Left ventricle myocardium superior (tissue), 1 donor: ENCODE results near the gene GOLGA6A. TPM values are rescaled to one million over a fixed set of nuclear protein-coding genes. Genes with fewer than 3 reads are reported as not detected.

Experiments used
- total RNA-seq: library from RNA; stranded (reverse); fragmentation: NEBNext Ultra II Directional; extraction: Animal tissue kit (Norgen Biotek cat#: 25700); gene quantifications from one replicate; pipeline ENCODE4 v1.2.1, GENCODE V29; 2021
- donor health status: DM: no; HTN: yes; CAD: no; lungs with severe emphysema.

Gene GOLGA6A
- total RNA-seq, 1 donor from 2014 or later: not detected

Other genes starting within 250 kb of the GOLGA6A start
- gene TBC1D21, start 209.0 kb downstream of the GOLGA6A start, total RNA-seq: not detected
- 12.9 TPM for gene LOXL1, start 156.1 kb downstream of the GOLGA6A start, total RNA-seq
- 26.9 TPM for gene STOML1, start 90.3 kb downstream of the GOLGA6A start, total RNA-seq
- gene PML, start 87.8 kb downstream of the GOLGA6A start, total RNA-seq: 20.8 TPM
- 2.2 TPM for gene ISLR2, start 48.0 kb upstream of the GOLGA6A start, total RNA-seq
- gene ISLR, start 91.2 kb upstream of the GOLGA6A start, total RNA-seq: 11.1 TPM
- not detected for gene STRA6, start 120.2 kb upstream of the GOLGA6A start, total RNA-seq
- not detected for gene CCDC33, start 153.8 kb upstream of the GOLGA6A start, total RNA-seq